ENCODE results near the gene POP4. TPM values are rescaled to one million over a fixed set of nuclear protein-coding genes. Genes with fewer than 3 reads are reported as not detected.

POP4 gene
- total RNA-seq, 1 donor from 2014 or later: 37.9 TPM

DNA sequence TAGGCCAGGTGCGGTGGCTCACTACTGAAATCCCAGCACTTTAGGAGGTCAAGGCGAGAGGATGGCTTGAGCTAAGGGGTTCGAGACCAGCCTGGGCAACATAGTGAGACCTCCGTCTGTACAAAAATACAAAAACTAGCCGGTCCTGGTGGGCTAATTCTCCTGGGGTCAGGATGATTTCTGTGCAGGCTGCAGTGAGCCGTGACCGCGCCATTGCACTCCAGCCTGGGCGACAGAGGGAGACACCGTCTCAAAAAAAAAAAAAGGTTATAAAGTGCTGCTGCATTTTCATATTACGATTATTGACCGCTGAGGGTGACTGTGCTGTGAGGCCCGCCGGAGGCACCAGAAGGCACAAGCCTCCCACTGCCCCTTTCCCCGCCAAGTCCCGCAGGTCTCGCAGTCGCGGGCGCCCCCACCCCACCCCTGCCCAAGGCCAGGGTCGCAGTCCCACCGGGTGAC is 58.7 kb downstream of the POP4 start:
- peak overlapping the region; percentile 74 for H3K4me3 Mint-ChIP-seq (ENCODE audit: unreplicated experiment)
- peaks cover 11% of the 10 kb centered on the region for H3K27me3 Mint-ChIP-seq (ENCODE audit: unreplicated experiment)
- no peaks in the 10 kb centered on the region for H3K36me3 Mint-ChIP-seq (ENCODE audit: unreplicated experiment)
- H3K27ac Mint-ChIP-seq (ENCODE audit: unreplicated experiment): no peak overlapping the region
- no peak for DNase-seq
- TF ChIP-seq, protein P1, sequence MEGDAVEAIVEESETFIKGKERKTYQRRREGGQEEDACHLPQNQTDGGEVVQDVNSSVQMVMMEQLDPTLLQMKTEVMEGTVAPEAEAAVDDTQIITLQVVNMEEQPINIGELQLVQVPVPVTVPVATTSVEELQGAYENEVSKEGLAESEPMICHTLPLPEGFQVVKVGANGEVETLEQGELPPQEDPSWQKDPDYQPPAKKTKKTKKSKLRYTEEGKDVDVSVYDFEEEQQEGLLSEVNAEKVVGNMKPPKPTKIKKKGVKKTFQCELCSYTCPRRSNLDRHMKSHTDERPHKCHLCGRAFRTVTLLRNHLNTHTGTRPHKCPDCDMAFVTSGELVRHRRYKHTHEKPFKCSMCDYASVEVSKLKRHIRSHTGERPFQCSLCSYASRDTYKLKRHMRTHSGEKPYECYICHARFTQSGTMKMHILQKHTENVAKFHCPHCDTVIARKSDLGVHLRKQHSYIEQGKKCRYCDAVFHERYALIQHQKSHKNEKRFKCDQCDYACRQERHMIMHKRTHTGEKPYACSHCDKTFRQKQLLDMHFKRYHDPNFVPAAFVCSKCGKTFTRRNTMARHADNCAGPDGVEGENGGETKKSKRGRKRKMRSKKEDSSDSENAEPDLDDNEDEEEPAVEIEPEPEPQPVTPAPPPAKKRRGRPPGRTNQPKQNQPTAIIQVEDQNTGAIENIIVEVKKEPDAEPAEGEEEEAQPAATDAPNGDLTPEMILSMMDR (IDR thresholded peaks at IDR 0.05; ENCODE audit: partially characterized antibody, unreplicated experiment): no peak
- no peaks in the 10 kb centered on the region for H3K9me3 Mint-ChIP-seq (ENCODE audit: unreplicated experiment)
- no peaks in the 10 kb centered on the region for H3K4me1 Mint-ChIP-seq (ENCODE audit: low read depth, unreplicated experiment)

DNA sequence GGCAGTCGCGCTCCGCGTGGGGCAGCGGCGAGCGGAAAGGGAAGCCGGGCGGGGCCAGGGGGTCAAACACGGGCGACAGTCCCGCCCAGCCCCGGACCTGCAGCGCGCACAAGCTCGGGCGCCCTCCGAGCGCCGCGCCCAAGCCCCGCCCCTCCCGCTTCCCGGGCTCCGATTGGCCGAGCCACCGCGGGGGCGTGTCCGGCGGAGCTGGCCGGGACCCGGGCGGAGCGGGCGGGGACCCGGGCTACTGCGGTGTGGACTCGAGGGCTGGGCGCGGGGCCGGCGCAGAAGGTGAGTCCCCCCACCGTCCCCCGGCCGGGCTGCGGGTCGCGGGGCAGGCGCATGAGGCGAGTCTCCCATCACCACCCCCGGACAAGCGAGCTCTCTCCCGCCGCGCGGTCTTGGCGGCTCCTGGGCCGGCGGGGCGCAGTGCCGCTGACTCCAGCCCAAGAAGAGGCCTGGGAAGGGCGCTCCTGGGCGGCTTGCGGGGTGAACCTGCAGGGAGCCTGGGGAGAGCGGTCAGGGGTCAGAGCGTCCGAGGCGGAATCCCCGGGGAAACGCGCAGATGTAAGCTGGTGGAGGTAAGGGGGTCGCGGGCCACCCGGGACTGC is 59.2 kb downstream of the POP4 start, which contains the start of gene PLEKHF1:
PLEKHF1 (plus strand) TSS at position 247 of the 611 bp plus-strand sequence. CDS start 8,379 bp downstream, outside the sequence.
- no peaks in the 10 kb centered on the region for H3K4me1 Mint-ChIP-seq (ENCODE audit: low read depth, unreplicated experiment)
- peak; percentile 94 for DNase-seq
- no peaks in the 10 kb centered on the region for H3K9me3 Mint-ChIP-seq (ENCODE audit: unreplicated experiment)
- peak within 1 kb of the TSS; percentile 74 for H3K4me3 Mint-ChIP-seq (ENCODE audit: unreplicated experiment)
- peaks cover 11% of the 10 kb centered on the region for H3K27me3 Mint-ChIP-seq (ENCODE audit: unreplicated experiment)
- H3K27ac Mint-ChIP-seq (ENCODE audit: unreplicated experiment): no peak within 1 kb of the TSS
- no peaks in the 10 kb centered on the region for H3K36me3 Mint-ChIP-seq (ENCODE audit: unreplicated experiment)
- TF ChIP-seq, protein P1 (IDR thresholded peaks at IDR 0.05; ENCODE audit: partially characterized antibody, unreplicated experiment): no peak

DNA sequence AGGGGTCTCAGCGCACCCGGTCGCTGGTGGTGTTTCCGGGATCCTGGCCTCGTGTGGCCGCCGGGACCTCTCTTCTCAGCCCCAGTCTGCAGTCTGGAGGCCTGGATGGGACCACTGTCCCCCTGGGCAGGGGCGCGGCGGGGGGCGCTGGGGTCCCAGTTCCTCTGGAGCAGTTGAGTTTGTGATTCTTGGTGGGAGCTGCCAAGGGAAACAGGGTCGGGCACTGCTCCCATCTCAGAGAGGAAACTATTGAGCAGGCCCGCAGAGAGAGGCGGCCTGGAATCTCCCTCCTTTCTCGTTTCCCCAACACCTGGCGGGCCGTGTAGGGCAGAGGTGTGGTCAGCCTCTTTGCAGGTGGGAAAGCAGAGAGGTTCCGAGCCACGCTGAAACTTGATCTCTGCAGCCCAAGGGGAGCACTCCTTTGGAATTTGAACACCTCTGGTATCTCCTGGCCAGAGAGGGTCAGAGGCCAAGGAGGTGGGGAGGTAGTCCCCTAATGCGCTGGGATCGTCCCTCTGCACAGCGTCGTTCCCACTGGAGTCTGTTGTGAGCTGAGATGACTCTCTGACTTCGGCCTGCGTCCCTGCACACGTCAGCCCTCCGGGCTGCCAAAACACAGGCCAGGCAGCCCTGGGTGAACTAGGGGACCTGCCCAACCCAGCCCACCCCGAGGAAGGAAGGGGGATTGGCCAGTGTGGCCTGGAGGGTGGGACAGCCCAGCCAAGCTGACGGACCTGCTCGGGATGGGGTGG is 59.9 kb downstream of the POP4 start:
- H3K27me3 Mint-ChIP-seq (ENCODE audit: unreplicated experiment): peaks cover 11% of the 10 kb centered on the region
- H3K27ac Mint-ChIP-seq (ENCODE audit: unreplicated experiment): no peak overlapping the region
- no peak for DNase-seq
- no peaks in the 10 kb centered on the region for H3K36me3 Mint-ChIP-seq (ENCODE audit: unreplicated experiment)
- H3K4me3 Mint-ChIP-seq (ENCODE audit: unreplicated experiment): peak overlapping the region; percentile 59
- no peaks in the 10 kb centered on the region for H3K4me1 Mint-ChIP-seq (ENCODE audit: low read depth, unreplicated experiment)
- H3K9me3 Mint-ChIP-seq (ENCODE audit: unreplicated experiment): no peaks in the 10 kb centered on the region
- TF ChIP-seq, protein P1 (IDR thresholded peaks at IDR 0.05; ENCODE audit: partially characterized antibody, unreplicated experiment): no peak

Other genes with a start within 250 kb of the POP4 start
- gene VSTM2B, start 80.3 kb upstream of the POP4 start, total RNA-seq (ENCODE audit: unreplicated experiment): 16.6 TPM
- gene PLEKHF1, start 59.2 kb downstream of the POP4 start, total RNA-seq (ENCODE audit: unreplicated experiment): 0.96 TPM
- 66.7 TPM for gene C19orf12, start 109.0 kb downstream of the POP4 start, total RNA-seq (ENCODE audit: unreplicated experiment)
- 6.4 TPM for gene CCNE1, start 205.7 kb downstream of the POP4 start, total RNA-seq (ENCODE audit: unreplicated experiment)